ENCODE data around the gene CRPPA. TPM values are rescaled to one million over a fixed set of nuclear protein-coding genes. Genes with fewer than 3 reads are reported as not detected.

The CRPPA gene
- total and polyA plus RNA-seq, 2 of the 4 experiments (the other 2 are of a cell fraction): 0.67 to 1.3 TPM

DNA sequence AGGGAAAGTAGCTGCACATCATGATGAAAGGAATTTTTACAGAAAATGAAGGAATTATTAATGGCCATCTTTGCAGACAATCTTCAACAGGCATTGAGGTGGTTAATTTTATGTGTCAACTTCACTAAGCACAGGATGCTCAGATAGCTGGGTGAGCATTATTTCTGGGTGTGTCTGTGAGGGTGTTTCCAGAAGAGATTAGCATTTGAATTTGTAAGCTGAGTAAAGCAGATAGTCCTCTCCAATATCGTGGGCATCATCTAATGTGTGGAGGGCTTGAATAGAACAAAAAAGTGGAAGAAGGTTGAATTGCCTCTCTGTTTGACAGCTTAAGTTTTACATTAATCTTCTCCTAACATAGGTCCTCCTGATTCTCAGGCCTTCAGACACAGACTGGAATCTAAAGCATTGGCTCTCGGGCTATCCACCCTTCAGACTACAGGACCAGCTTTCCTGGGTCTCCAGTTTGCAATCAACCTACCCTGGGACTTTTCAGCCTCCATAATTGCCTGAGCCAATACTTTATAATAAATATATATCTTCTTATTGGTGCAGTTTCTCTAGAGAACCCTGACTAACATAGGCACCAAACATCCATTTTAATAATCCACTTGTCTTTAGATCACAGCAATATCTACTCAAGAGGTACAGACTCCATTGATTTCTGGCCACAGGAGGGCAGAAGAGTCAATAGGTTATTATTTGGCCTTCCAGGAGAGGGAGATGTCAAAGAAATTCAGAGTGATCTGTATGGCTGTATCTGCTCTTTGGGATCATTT is 10.5 kb upstream of the CRPPA start:
- CTCF ChIA-PET: interaction anchor here (0.7 to 2.0 kb wide), 4 partner anchors 17 to 484 kb away, joined by 3 to 12 read pairs (median 3); no protein-coding TSS in a partner anchor

More for the DNA sequence above, 10.5 kb upstream of the CRPPA start:
- Histone ChIP-seq H3K4me1 (ENCODE audit: control insufficient read depth, insufficient read depth, low read length) (peaks cover 4% of the 10 kb centered on the region; the same call in 1 of the 2 replicates), H3K14ac (replicated peaks; ENCODE audit: low read depth, low read length) (no peak overlapping the region), H3K56ac (ENCODE audit: extremely low read depth, insufficient read depth, low read length) (no peak overlapping the region), H3K18ac (ENCODE audit: low read depth, low read length) (no peak overlapping the region), H3K9me1 (ENCODE audit: insufficient read depth, low read length) (peaks cover 3% of the 10 kb centered on the region; the same call in 1 of the 2 replicates), H2AK5ac (ENCODE audit: low read depth, low read length) (no peak overlapping the region), H3K27ac (ENCODE audit: insufficient read depth, low read length) (no peak overlapping the region), H3K4ac (ENCODE audit: low read depth, low read length) (no peak overlapping the region), H4K5ac (ENCODE audit: low read depth, low read length) (no peak overlapping the region), H4K20me1 (ENCODE audit: insufficient read depth, low read length) (no peaks in the 10 kb centered on the region), H3K27me3 (ENCODE audit: control insufficient read depth, insufficient read depth, low read length) (no peaks in the 10 kb centered on the region), H2AFZ (replicated peaks; ENCODE audit: low read length, poor library complexity) (no peak overlapping the region), H3K9me3 (ENCODE audit: control insufficient read depth, insufficient read depth, low read length) (no peaks in the 10 kb centered on the region), H4K91ac (ENCODE audit: insufficient read depth, low read depth, low read length) (no peak overlapping the region), H2BK15ac (ENCODE audit: low read depth, low read length) (no peak overlapping the region), H3K4me3 (ENCODE audit: insufficient read depth, low read depth, low read length) (no peak overlapping the region), H2BK5ac (ENCODE audit: low read depth, low read length, poor library complexity, severe bottlenecking) (no peak overlapping the region), H3K9ac (ENCODE audit: low read depth, low read length) (no peak overlapping the region), H2BK120ac (ENCODE audit: low read depth, low read length) (no peak overlapping the region), H3K23ac (ENCODE audit: low read depth, low read length) (no peak overlapping the region), H2AK9ac (replicated peaks; ENCODE audit: low read depth, low read length, poor library complexity) (no peak overlapping the region), H3K36me3 (ENCODE audit: control insufficient read depth, insufficient read depth, low read length) (no peaks in the 10 kb centered on the region), H4K8ac (ENCODE audit: low read depth in 2 of 2, low read length in 2 of 2) (no peak overlapping the region), H2BK20ac (ENCODE audit: low read depth, low read length) (no peak overlapping the region), H3K4me2 (ENCODE audit: low read depth, low read length) (no peak overlapping the region), H3K79me1 (ENCODE audit: low read depth in 1 of 2, low read length in 2 of 2) (no peaks in the 10 kb centered on the region)
- DNase-seq (no peak), ATAC-seq (ENCODE audit: low read depth) (peak; percentile 47; the same call in 1 of the 2 replicates)
- in situ Hi-C loops (cut with MboI; ENCODE audit: low sequenced_read_pairs) (no loop called here), dilution Hi-C loops (cut with HindIII; ENCODE audit: low sequenced_read_pairs, unreplicated experiment) (no loop called here), intact Hi-C loops (cut with micrococcal nuclease) (loop anchor here (1.0 kb wide), 1 partner anchor 133 kb away; no protein-coding TSS in a partner anchor)
- BruUV-seq (replicated peaks): no TSS peak
- TF ChIP-seq, protein P1, sequence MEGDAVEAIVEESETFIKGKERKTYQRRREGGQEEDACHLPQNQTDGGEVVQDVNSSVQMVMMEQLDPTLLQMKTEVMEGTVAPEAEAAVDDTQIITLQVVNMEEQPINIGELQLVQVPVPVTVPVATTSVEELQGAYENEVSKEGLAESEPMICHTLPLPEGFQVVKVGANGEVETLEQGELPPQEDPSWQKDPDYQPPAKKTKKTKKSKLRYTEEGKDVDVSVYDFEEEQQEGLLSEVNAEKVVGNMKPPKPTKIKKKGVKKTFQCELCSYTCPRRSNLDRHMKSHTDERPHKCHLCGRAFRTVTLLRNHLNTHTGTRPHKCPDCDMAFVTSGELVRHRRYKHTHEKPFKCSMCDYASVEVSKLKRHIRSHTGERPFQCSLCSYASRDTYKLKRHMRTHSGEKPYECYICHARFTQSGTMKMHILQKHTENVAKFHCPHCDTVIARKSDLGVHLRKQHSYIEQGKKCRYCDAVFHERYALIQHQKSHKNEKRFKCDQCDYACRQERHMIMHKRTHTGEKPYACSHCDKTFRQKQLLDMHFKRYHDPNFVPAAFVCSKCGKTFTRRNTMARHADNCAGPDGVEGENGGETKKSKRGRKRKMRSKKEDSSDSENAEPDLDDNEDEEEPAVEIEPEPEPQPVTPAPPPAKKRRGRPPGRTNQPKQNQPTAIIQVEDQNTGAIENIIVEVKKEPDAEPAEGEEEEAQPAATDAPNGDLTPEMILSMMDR (conservative IDR thresholded peaks at IDR 0.05; ENCODE audit: low read depth, low read length): peak; percentile 36
- TF ChIP-seq BHLHE40 (IDR thresholded peaks at IDR 0.05; ENCODE audit: low read depth, low read length): no peak
- TF ChIP-seq, protein P2, sequence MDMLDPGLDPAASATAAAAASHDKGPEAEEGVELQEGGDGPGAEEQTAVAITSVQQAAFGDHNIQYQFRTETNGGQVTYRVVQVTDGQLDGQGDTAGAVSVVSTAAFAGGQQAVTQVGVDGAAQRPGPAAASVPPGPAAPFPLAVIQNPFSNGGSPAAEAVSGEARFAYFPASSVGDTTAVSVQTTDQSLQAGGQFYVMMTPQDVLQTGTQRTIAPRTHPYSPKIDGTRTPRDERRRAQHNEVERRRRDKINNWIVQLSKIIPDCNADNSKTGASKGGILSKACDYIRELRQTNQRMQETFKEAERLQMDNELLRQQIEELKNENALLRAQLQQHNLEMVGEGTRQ (IDR thresholded peaks at IDR 0.05; ENCODE audit: low read depth, low read length): no peak
- TF ChIP-seq MXI1 (IDR thresholded peaks at IDR 0.05; ENCODE audit: borderline replicate concordance, low read depth, low read length): no peak
- 0 out of 2 replicates have a peak, but pooled peaks have one; percentile 23 for TF ChIP-seq SMC3 (IDR thresholded peaks at IDR 0.05; ENCODE audit: low read depth, low read length)
- TF ChIP-seq, protein P3, sequence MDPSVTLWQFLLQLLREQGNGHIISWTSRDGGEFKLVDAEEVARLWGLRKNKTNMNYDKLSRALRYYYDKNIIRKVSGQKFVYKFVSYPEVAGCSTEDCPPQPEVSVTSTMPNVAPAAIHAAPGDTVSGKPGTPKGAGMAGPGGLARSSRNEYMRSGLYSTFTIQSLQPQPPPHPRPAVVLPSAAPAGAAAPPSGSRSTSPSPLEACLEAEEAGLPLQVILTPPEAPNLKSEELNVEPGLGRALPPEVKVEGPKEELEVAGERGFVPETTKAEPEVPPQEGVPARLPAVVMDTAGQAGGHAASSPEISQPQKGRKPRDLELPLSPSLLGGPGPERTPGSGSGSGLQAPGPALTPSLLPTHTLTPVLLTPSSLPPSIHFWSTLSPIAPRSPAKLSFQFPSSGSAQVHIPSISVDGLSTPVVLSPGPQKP (IDR thresholded peaks at IDR 0.05; ENCODE audit: borderline replicate concordance, low read depth, low read length): no peak
- peak; percentile 32 for TF ChIP-seq RAD21 (IDR thresholded peaks at IDR 0.05; ENCODE audit: low read length)
- POLR2A ChIA-PET (ENCODE audit: unreplicated experiment): interaction anchor here (1.2 kb wide), 1 partner anchor 11 kb away, joined by 3 read pairs; the partner anchor contains the start of gene CRPPA
- no CpG with 5 or more reads among the region's 2 CpGs for WGBS, 2 experiments (ENCODE audit: extremely low coverage in 2 of 2, insufficient read length in 1 of 2)

Measured in IMR-90 (cell line).